Measurements from ENCODE around the gene SDK1.
"Not testable (repeated sequence)": the region's sequence is repeated elsewhere in the genome, so short reads cannot be mapped to it uniquely, and the experiment has no call there.

The SDK1 gene

DNA sequence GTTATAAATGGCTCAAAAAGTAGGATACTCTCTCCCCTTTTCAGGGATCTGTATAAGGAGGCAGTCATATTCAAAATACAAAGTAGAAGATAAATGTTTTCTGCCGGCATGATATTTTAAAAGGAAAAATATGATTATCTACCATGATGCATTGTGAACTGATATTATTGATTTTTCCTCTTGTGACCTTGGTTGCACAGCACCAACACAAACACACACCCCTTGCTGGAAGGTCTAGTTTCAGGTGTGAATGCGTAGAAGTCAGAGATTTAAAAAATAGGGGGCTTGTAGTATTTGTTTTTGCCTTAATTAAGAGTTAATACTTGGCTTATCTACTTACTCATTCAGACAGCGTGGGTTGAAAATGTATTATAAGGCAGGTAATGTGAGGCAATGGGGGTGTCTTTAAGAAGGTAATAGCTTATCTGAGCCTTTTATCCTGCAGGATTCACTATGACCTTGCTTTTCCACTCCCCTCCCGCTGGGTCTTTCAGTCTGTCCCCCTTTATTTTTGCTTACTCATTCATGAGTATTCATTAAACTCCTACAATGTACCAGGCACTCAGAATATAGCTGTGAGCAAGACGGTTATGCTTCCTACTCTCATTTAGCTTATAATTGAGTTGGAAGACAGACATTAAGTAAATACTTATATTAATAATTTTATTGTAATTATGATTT is 390.6 kb downstream of the SDK1 start:
- TF ChIP-seq CTCF (conservative IDR thresholded peaks at IDR 0.05; ENCODE audit: low read depth), result no peak
- ChIA-PET CTCF (interaction anchor here (0.6 kb wide), 1 partner anchor 818 kb away, joined by 3 read pairs; no protein-coding TSS in a partner anchor), POLR2A (ENCODE audit: low non-redundant PET) (no interaction called here)
- no peak for DNase-seq (ENCODE audit: low spot score)
- H3K27ac ChIP-seq, result no peak overlapping the region

DNA sequence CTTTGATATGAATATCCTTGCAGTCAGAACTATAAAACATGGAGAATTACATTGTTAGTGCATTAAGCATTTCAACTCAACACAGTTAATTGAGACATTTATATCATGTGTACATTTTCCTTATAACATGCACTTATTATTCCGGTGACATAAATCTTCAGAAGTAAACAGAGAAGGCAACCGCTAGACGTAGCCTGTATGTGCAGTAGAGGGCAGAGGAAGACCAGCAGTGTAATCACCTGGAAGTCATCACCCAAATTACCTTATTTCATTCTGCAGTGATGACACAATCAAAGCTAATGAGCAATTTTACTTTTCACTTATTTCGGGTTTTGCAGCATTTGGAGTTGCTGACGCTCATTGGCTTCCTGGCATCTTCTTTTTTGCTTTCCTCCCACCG is 394.6 kb downstream of the SDK1 start:
- TF ChIP-seq CTCF (conservative IDR thresholded peaks at IDR 0.05; ENCODE audit: low read depth), result no peak
- H3K27ac ChIP-seq, result no peak overlapping the region
- no peak for DNase-seq (ENCODE audit: low spot score)
- POLR2A ChIA-PET (ENCODE audit: low non-redundant PET), result no interaction called here
- CTCF ChIA-PET, result interaction anchor here (0.6 kb wide), 4 partner anchors 148 to 632 kb away, joined by 3 to 7 read pairs (median 4); no protein-coding TSS in a partner anchor

GRCh38 chr7:3696113-3696512 is 395.1 kb downstream of the SDK1 start:
- CTCF ChIA-PET, result interaction anchor here (0.6 kb wide), 4 partner anchors 147 to 632 kb away, joined by 3 to 7 read pairs (median 4); no protein-coding TSS in a partner anchor
- no peak for TF ChIP-seq CTCF (conservative IDR thresholded peaks at IDR 0.05; ENCODE audit: low read depth)
- H3K27ac ChIP-seq, result no peak overlapping the region
- POLR2A ChIA-PET (ENCODE audit: low non-redundant PET), result no interaction called here
- DNase-seq (ENCODE audit: low spot score), result no peak

GRCh38 chr7:3697472-3697871 is 396.4 kb downstream of the SDK1 start:
- ChIA-PET POLR2A (ENCODE audit: low non-redundant PET) (no interaction called here), CTCF (interaction anchor here (0.6 kb wide), 1 partner anchor 832 kb away, joined by 3 read pairs; no protein-coding TSS in a partner anchor)
- TF ChIP-seq CTCF (conservative IDR thresholded peaks at IDR 0.05; ENCODE audit: low read depth), result no peak
- no peak overlapping the region for H3K27ac ChIP-seq
- DNase-seq (ENCODE audit: low spot score), result no peak

- DNase-seq (ENCODE audit: low spot score), result no peak
- no peak overlapping the region for H3K27ac ChIP-seq
- CTCF ChIA-PET, result interaction anchor here (0.8 kb wide), 1 partner anchor 32 kb away, joined by 4 read pairs; no protein-coding TSS in a partner anchor
- no peak for TF ChIP-seq CTCF (conservative IDR thresholded peaks at IDR 0.05; ENCODE audit: low read depth)
- POLR2A ChIA-PET (ENCODE audit: low non-redundant PET), result no interaction called here
Measured at GRCh38 chr7:3705258-3705657, 404.2 kb downstream of the SDK1 start.

DNA sequence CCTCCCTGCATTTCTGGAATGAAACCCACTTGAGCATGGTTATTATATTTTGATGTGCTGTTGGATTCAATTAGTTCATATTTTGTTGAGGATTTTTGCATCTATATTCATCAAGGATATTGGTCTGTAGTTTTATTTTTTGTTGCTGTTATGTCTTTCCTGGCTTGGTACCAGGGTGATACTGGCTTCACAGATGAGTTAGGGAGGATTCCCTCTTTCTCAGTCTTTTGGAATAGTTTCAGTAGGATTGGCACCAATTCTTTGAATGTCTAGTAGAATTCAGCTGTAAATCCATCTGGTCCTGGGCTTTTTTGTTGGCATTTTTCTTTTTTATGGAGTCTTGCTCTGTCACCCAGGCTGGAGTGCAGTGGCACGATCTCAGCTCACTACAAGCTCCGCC is 405.0 kb downstream of the SDK1 start:
- CTCF ChIA-PET; DNase-seq (ENCODE audit: low spot score); H3K27ac ChIP-seq; POLR2A ChIA-PET (ENCODE audit: low non-redundant PET): not testable (repeated sequence)

- no peak overlapping the region for H3K27ac ChIP-seq
- POLR2A ChIA-PET (ENCODE audit: low non-redundant PET), result no interaction called here
- CTCF ChIA-PET, result no interaction called here
- DNase-seq (ENCODE audit: low spot score), result no peak
- TF ChIP-seq CTCF (conservative IDR thresholded peaks at IDR 0.05; ENCODE audit: low read depth), result no peak
Measured at GRCh38 chr7:3710122-3710521, 409.1 kb downstream of the SDK1 start.
